NCI-H345 (cell line): ENCODE results near the gene LDB2.

Source experiments
- DNase-seq: peaks from one replicate; lab custom pipeline; 2025; lab: John Stamatoyannopoulos, UW

LDB2 gene

GRCh38 chr4:16721613-16722291 lies 176.7 kb downstream of the LDB2 start:
- no peak for DNase-seq

- DNase-seq, result no peak
These were observed 177.7 kb downstream of the LDB2 start for GRCh38 chr4:16720761-16721160.

GRCh38 chr4:16717266-16717970 lies 181.0 kb downstream of the LDB2 start:
- no peak for DNase-seq

- DNase-seq, result no peak
These were observed 183.0 kb downstream of the LDB2 start for GRCh38 chr4:16715482-16715881.

GRCh38 chr4:16714191-16714590 lies 184.3 kb downstream of the LDB2 start:
- no peak for DNase-seq

- DNase-seq, result no peak
These were observed 184.7 kb downstream of the LDB2 start for GRCh38 chr4:16713696-16714095.

GRCh38 chr4:16713271-16713670 lies 185.2 kb downstream of the LDB2 start:
- no peak for DNase-seq

- DNase-seq, result no peak
These were observed 188.2 kb downstream of the LDB2 start for GRCh38 chr4:16710198-16710597.

GRCh38 chr4:16707874-16708273 lies 190.6 kb downstream of the LDB2 start:
- DNase-seq, result no peak

GRCh38 chr4:16706251-16706650 lies 192.2 kb downstream of the LDB2 start:
- DNase-seq, result no peak

GRCh38 chr4:16705341-16705740 lies 193.1 kb downstream of the LDB2 start:
- DNase-seq, result no peak

GRCh38 chr4:16704489-16704888 lies 194.0 kb downstream of the LDB2 start:
- DNase-seq, result no peak

GRCh38 chr4:16695896-16696295 lies 202.5 kb downstream of the LDB2 start:
- no peak for DNase-seq

GRCh38 chr4:16694884-16695276 lies 203.6 kb downstream of the LDB2 start:
- no peak for DNase-seq

GRCh38 chr4:16694173-16694883 lies 204.1 kb downstream of the LDB2 start:
- no peak for DNase-seq

GRCh38 chr4:16693641-16694040 lies 204.8 kb downstream of the LDB2 start:
- no peak for DNase-seq

GRCh38 chr4:16692961-16693506 lies 205.4 kb downstream of the LDB2 start:
- no peak for DNase-seq

GRCh38 chr4:16692524-16692923 lies 205.9 kb downstream of the LDB2 start:
- no peak for DNase-seq

- no peak for DNase-seq
These were observed 206.4 kb downstream of the LDB2 start for GRCh38 chr4:16692046-16692445.

GRCh38 chr4:16691450-16691849 lies 207.0 kb downstream of the LDB2 start:
- no peak for DNase-seq

GRCh38 chr4:16687845-16688244 lies 210.6 kb downstream of the LDB2 start:
- DNase-seq, result no peak

GRCh38 chr4:16687011-16687410 lies 211.4 kb downstream of the LDB2 start:
- no peak for DNase-seq

GRCh38 chr4:16686195-16686594 lies 212.2 kb downstream of the LDB2 start:
- no peak for DNase-seq
